HepG2 (cell line): ENCODE results near the gene KRT17. TPM values are rescaled to one million over a fixed set of nuclear protein-coding genes. Genes with fewer than 3 reads are reported as not detected.

Experiments used
- CHD4 ChIP-seq: fragments of 200-600 bp; sonication (generic); IDR thresholded peaks from 2 replicates; pipeline ENCODE4 v1.7.0; 2017; ENCODE audit warnings: mild to moderate bottlenecking, low read length, borderline replicate concordance
- DRAP1 ChIP-seq: IDR thresholded peaks from 2 replicates; pipeline ENCODE4 v1.6.1; 2016; ENCODE audit warnings: missing genetic modification reagents, missing compliant biosample characterization
- ELF1 ChIP-seq: sonication (generic); formaldehyde crosslinking; IDR thresholded peaks from 2 replicates; pipeline ENCODE4 v1.4.0; 2020; ENCODE audit warnings: missing genetic modification reagents
- HDAC2 ChIP-seq: sonication (generic); formaldehyde crosslinking; IDR thresholded peaks from 2 replicates; pipeline ENCODE4 v1.4.0; 2020; ENCODE audit warnings: missing genetic modification reagents
- HNF1B ChIP-seq: sonication (generic); formaldehyde crosslinking; IDR thresholded peaks from 2 replicates; pipeline ENCODE4 v1.5.1; 2020; ENCODE audit warnings: mild to moderate bottlenecking, moderate library complexity, missing genetic modification reagents
- MNT ChIP-seq: fragments of 450-650 bp; IDR thresholded peaks from 2 replicates; pipeline ENCODE4 v1.6.1; 2016
- NFIC ChIP-seq: IDR thresholded peaks from 2 replicates; pipeline ENCODE4 v1.6.1; 2012; ENCODE audit warnings: mild to moderate bottlenecking, low read length, inconsistent platforms
- NR2F6 ChIP-seq, 2 experiments: IDR thresholded peaks; 2 replicates each; pipeline ENCODE4 v1.6.1; 2016; ENCODE audit warnings: antibody characterized with exemption in 1 of 2, mild to moderate bottlenecking in 1 of 2
- ZBTB40 ChIP-seq, 2 experiments: fragments of 450-650 bp in 1 of 2; sonication (generic) in 1 of 2; formaldehyde crosslinking in 1 of 2; IDR thresholded peaks; 2 replicates each; pipeline versions ENCODE4 v1.6.1 to v1.8.0; 2016 to 2022; ENCODE audit warnings: antibody characterized with exemption in 1 of 2, mild to moderate bottlenecking in 1 of 2, missing genetic modification reagents in 1 of 2
- ZNF275 ChIP-seq: sonication (generic); formaldehyde crosslinking; IDR thresholded peaks from 2 replicates; pipeline ENCODE4 v1.8.0; 2022; ENCODE audit warnings: missing genetic modification reagents, mild to moderate bottlenecking, inconsistent platforms, borderline replicate concordance
- ZNF512B ChIP-seq: sonication (generic); formaldehyde crosslinking; IDR thresholded peaks from 2 replicates; pipeline ENCODE4 v1.5.1; 2020; ENCODE audit warnings: missing genetic modification reagents, mild to moderate bottlenecking, borderline replicate concordance
- ZNF644 ChIP-seq: IDR thresholded peaks from 2 replicates; pipeline ENCODE4 v1.6.1; 2016; ENCODE audit warnings: low read depth
- polyA plus RNA-seq, 8 experiments: library from polyadenylated mRNA; depleted of rRNA in 3 of 8; stranded (reverse) in 7 of 8; unstranded in 1 of 8; fragments of >200 nt; fragmentation: Illumina TruSeq in 4 of 8; extraction: Trizol in 4 of 8; gene quantifications; 2 replicates each; pipeline versions ENCODE4 v1.2.1 to v1.2.3, GENCODE V29; 2011 to 2016; ENCODE audit warnings: low read depth in 4 of 8, missing spikeins in 1 of 8, mixed read lengths in 1 of 8; ENCODE audit not compliant: insufficient read depth in 1 of 8
- total RNA-seq, 5 experiments: library from RNA; depleted of rRNA; stranded (reverse); fragments of >200 nt; fragmentation: Illumina TruSeq; extraction: Trizol; gene quantifications; 2 replicates each; pipeline ENCODE4 v1.2.3, GENCODE V29; 2016; ENCODE audit warnings: low read depth in 1 of 5

Gene KRT17
- total and polyA plus RNA-seq, 2 of the 13 experiments (the other 11 are each of a cell fraction or from before 2014, with no cell fraction given), result 0.38 to 0.82 TPM

- TF ChIP-seq ZBTB40 (IDR thresholded peaks at IDR 0.05), result no peak
- TF ChIP-seq ZBTB40 (CRISPR knock-in tag; IDR thresholded peaks at IDR 0.05), result peak; percentile 12; the same call in 1 of the 2 replicates
- no peak for TF ChIP-seq HDAC2 (CRISPR knock-in tag)
- no peak for TF ChIP-seq ZNF644 (CRISPR knock-in tag)
- no peak for TF ChIP-seq ZNF512B (CRISPR knock-in tag)
- no peak for TF ChIP-seq MNT
- TF ChIP-seq NFIC, result no peak; the same call in 1 of the 2 replicates
- no peak for TF ChIP-seq DRAP1 (CRISPR knock-in tag)
- TF ChIP-seq HNF1B (CRISPR knock-in tag), result peak; percentile 12; the same call in 1 of the 2 replicates
- TF ChIP-seq CHD4, result no peak
- TF ChIP-seq NR2F6 (IDR thresholded peaks at IDR 0.05), result no peak
- no peak for TF ChIP-seq NR2F6 (CRISPR knock-in tag; IDR thresholded peaks at IDR 0.05)
- peak; percentile 63; the same call in 1 of the 2 replicates for TF ChIP-seq ELF1 (CRISPR knock-in tag)
- no peak for TF ChIP-seq ZNF275 (CRISPR knock-in tag)
These were observed 41.9 kb upstream of the KRT17 start (continued) for GRCh38 chr17:41666237-41666641.
